SW 1271 (cell line): ENCODE results near the gene AURKB.

Experiments used
- DNase-seq, 2 experiments: peaks; one replicate each; lab custom pipeline; 2025; lab: John Stamatoyannopoulos, UW

Gene AURKB

GRCh38 chr17:8162233-8162996 lies 48.0 kb downstream of the AURKB start, which contains the start of gene VAMP2:
Gene VAMP2, minus strand, starts transcription at chr17:8162948. Its CDS starts 69 bp downstream, at chr17:8162879.
- peak in 1 of 2 experiments; percentile 48 for DNase-seq

DNA sequence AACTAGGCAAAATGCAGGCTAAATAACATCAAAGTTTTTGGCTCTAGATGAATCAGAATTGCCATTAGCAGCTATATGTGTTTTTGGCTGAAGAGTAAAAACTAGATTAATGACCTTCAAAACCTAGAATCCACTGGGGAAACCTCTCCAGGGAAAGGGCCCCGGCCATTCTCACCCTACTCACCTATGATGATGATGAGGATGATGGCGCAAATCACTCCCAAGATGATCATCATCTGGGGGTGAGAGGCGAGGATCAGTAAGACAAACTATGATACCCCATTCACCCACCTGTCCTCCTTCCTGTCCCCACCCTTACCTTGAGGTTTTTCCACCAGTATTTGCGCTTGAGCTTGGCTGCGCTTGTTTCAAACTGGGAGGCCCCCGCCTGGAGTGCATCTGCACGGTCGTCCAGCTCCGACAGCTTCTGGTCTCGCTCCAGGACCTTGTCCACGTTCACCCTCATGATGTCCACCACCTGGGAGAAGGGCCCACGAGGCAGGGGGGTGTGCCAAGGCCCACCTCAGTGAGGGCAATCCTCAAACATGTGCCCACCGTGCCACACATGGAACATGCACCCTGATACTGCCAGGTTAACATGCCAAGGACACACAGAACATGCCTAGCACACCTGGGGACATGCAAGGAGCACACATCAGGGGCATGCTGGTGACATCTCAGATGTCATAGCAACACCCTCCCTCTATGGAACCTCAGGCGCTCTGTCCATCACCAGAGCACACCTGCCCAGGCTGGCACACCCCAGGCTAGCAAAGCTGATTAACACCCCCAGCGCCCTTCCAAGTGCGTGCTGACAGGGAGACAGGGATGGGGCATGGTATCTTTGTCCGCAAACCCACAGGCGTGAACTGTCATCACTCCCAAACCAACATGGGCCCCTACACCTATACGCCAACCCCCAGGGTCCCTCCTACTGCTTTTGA lies 48.8 kb downstream of the AURKB start:
- no peak for DNase-seq

- DNase-seq = no peak
Measured at GRCh38 chr17:8160741-8161221, 49.6 kb downstream of the AURKB start.

DNA sequence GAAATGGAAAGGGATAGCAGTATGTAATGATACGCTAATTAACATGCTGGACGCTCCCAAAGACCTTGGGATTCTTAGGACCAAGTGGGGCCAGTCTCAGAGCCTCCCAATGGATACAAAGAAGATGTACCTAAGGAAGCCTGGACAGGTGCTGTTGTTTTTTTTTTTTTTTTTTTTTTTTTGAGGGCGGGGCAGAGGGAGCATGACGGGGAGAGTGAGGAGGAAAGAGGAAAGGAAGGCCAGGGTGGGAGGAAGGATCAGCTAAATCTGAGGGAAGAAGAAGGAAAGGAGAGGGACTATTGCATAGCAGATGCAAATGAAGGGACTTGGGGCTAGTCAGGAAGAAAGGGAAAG lies 50.2 kb downstream of the AURKB start:
- DNase-seq = no peak

GRCh38 chr17:8159459-8160223 lies 50.7 kb downstream of the AURKB start:
- no peak for DNase-seq

GRCh38 chr17:8159032-8159400 lies 51.4 kb downstream of the AURKB start:
- no peak for DNase-seq

DNA sequence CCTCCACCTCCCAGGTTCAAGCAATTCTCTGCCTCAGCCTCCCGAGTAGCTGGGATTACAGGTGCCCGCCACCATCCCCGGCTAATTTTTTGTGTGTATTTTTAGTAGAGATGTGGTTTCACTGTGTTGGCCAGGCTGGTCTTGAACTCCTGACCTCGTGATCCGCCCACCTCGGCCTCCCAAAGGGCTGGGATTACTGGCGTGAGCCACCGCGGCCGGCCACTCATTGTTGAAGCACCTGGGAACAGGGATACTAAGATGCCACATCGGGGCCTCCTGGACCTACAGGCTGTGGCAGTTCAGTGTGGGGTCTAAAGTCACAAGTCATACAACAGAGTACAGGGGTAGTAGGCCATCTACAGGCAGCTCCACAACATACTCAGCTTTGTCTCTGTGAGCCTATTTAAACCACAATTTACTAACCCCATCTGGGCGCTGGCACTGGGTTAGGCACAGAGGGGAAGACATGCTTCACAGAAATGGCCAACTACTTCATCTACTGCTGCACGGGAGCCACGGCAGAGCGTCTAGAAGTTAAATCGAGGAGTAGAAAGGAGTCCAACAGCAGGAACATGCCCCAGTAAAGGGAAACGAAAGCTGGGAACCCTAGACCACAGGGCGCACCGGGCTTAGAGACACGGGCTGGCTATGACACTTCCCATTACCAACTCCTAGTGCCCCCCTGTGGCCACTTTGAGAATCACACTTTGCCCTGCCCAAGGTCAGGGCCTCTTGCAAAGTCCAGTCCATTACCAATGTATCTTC lies 51.9 kb downstream of the AURKB start:
- peak; percentile 78 to 87 for DNase-seq

GRCh38 chr17:8156246-8156992 lies 54.0 kb downstream of the AURKB start:
- peak; percentile 100 for DNase-seq

GRCh38 chr17:8155996-8156245 lies 54.5 kb downstream of the AURKB start:
- DNase-seq = no peak

- DNase-seq = no peak
Measured at GRCh38 chr17:8155231-8155995, 55.0 kb downstream of the AURKB start.
